ENCODE measurements around the gene LYRM4.

Gene LYRM4

DNA sequence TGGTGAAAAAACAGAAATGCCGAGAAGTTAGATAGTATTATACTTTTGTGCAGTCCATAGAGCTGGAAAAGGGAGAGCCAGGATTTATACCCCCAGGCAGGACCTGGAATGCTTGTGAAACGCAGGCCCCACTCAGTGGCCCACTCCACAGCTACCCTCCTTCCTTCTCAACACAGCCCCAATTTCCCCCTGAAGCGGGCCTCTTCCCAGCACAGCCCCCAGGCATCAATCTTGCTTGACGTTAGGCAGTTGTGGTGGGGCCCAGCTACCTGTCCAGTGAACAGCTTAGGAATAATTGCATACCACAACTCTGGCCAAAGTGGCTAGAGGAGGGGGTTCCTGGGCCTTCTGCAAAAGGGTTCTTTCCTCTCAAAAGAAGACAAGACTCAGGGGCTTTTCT lies 114.4 kb downstream of the LYRM4 start:
- DNase-seq (ENCODE audit: low spot score) = no peak

DNA sequence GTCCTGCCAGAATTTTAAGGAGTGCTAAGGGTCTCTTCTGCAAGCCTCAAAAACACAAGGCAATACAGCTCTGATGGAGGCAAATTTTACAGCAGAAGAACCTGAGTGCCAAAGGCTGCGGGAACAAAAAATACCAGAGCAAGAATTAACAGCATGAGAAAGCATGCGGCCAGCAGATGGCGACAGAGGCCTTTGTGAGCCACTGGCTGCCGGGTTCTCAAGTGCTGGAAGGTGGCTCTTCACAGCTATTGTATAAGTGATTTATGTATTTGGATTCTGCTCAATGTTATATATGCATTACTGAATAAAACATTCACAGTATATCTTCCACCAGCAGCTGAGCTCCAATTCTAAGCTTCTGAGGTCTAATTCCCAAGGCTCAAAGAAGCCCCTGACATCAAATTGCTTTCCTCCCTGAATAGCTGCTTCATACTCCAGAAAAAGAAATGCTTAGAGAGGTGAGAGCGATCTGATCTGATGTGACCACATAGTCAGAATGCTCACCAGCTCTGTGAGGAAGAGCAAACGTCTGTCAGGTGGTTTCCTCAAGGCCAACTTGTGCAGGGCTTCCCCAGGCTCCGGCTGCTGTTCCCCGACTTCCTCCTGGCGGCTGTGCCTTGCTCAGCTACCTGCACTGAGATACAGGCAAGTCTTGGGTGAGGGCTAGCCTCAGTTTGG lies 117.0 kb downstream of the LYRM4 start:
- DNase-seq (ENCODE audit: low spot score) = peak; percentile 80

- DNase-seq (ENCODE audit: low spot score) = no peak
Observed at GRCh38 chr6:5142915-5143314, 117.8 kb downstream of the LYRM4 start.

DNA sequence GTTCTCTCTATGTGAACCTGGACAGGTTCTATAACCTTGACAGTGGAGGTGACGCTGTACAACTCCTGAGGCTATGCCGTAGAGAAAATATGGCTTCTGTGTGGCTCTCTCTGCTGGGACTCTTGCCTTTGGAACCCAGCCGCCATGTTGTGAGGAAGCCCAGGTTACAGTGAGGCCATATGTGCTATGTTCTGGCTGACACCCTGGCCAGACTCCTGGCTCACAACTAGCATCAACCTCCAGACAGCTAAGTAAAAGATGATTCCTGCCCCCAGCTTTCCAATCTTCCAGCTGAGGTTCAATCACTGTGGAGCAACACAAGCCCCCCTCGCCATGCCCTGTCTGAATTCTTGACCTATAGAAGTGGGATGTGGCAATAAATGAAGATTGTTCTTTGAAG lies 118.6 kb downstream of the LYRM4 start:
- DNase-seq (ENCODE audit: low spot score) = no peak

GRCh38 chr6:5141046-5141445 lies 119.7 kb downstream of the LYRM4 start:
- no peak for DNase-seq (ENCODE audit: low spot score)

- no peak for DNase-seq (ENCODE audit: low spot score)
Observed at GRCh38 chr6:5139828-5140771, 120.7 kb downstream of the LYRM4 start.

GRCh38 chr6:5138995-5139827 lies 121.5 kb downstream of the LYRM4 start:
- no peak for DNase-seq (ENCODE audit: low spot score)

GRCh38 chr6:5136851-5137250 lies 123.9 kb downstream of the LYRM4 start:
- no peak for DNase-seq (ENCODE audit: low spot score)

DNA sequence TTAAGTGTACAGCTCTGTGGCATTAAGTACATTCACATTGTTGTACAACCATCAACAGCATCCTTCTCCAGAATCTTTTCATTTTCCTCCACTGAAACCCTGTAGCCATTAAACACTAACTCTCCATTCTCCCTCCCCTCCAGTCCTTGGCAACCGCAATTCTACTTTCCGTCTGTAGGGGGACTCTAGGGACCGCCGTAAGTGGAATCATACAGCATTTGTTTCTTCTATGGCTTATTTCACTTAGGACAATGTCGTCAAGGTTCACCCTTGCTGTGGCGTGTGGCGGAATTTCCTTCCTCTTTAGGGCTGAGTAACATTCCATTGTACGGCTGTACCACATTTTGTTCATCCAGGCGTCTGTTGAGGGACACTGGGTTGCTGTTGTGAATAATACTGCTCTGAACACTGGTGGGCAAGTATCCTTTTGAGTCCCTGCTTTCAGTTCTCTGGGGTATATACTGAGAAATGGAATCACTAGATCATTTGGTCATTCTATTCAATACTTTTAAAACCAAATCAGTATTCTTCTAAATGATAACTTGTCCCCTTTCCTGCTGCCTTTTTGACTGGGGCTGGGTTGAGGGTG lies 124.9 kb downstream of the LYRM4 start:
- peak; percentile 33 for DNase-seq (ENCODE audit: low spot score)

DNA sequence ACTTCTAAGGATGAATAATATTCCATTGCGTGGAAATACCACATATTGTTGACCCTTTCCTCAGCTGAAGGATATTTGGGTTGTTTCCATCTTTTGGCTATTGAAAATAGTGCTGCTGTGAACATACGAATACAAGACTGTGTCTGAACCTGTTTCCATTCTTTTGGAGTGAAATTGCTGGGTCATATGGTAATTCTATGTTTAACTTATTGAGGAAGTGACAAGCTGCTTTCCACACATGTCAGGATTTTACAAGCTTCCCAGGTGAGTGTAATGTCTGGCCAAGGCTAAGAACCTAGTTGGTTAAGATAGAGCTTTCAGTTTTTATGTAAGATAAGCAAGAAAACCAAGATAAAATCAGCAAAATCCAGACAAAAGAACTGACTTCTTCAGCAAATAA lies 126.8 kb downstream of the LYRM4 start:
- DNase-seq (ENCODE audit: low spot score) = no peak

DNA sequence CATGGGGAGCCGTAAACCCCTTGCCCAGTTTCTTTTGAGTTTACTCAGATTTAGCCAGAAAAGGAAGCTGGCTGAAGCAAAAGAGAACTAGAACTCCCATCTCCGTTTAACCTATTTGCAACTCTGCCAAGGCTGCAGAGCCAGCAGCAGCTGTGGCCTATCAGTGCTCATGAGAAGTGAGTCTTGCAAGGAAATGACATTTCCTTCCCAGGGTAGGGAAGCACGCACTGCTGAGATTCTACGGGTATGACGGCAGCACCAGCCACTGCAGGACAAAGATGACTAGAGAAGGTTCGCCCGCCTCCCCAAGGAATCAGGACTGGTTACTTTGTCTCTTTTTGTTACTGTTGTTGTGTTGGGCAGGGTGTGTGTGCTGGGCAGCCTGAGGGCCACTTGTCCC lies 128.0 kb downstream of the LYRM4 start:
- DNase-seq (ENCODE audit: low spot score) = peak; percentile 85

DNA sequence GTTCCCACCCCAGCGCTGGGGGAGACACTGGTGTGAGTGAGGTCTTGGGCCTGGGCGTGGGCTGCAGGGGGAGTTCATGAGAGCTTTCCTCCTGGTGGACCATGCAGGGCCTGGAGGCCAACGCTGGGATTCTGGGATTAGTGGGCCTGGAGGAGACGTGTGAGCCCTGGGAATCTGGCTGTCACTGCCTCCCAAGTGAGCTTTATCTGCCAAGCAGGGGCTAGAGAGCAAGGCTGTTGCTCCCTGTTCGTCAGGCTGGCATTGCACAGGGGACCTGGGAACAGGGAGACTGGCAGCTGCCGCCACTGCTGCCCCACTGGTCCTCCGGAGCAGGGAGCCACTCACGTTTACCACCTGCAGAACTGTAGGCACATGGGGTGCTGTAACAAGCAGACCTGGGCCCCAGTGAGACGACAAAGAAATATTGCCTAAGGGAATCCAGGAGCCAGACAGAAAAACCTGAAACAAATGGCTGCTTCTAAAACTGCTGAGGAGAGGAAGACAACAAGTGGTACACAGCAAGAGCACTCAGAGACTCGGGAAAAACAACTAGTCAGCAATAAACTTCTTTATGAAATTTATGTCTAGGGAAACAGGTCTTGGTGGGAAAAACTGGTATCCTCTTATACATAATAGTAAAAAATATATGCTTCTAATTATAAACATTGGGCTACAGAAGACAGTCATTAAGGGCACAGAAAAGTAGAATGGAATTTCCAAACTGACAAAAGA lies 130.4 kb downstream of the LYRM4 start:
- no peak for DNase-seq (ENCODE audit: low spot score)

DNA sequence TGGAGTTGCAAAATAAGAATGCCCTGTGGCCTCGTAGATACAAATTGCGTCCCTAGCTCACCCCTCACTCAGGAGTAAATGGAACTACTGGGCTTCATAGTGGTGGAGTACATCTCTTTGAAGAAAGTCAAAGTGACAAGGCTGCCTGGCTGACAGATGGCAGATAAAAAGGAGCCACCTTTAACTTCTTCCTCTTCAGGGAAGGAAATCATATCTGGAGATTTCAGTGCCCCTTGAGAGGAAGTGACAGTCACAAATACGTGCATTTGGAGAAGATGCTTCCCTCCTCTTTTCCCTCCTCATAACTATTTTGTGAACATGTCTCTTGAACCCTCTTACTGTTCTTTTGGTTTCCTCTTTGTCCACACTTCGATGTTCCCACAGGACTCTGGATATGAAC lies 132.4 kb downstream of the LYRM4 start:
- no peak for DNase-seq (ENCODE audit: low spot score)

- DNase-seq (ENCODE audit: low spot score) = no peak
Observed at GRCh38 chr6:5127106-5127687, 133.6 kb downstream of the LYRM4 start.

GRCh38 chr6:5126214-5126613 lies 134.5 kb downstream of the LYRM4 start:
- DNase-seq (ENCODE audit: low spot score) = no peak

DNA sequence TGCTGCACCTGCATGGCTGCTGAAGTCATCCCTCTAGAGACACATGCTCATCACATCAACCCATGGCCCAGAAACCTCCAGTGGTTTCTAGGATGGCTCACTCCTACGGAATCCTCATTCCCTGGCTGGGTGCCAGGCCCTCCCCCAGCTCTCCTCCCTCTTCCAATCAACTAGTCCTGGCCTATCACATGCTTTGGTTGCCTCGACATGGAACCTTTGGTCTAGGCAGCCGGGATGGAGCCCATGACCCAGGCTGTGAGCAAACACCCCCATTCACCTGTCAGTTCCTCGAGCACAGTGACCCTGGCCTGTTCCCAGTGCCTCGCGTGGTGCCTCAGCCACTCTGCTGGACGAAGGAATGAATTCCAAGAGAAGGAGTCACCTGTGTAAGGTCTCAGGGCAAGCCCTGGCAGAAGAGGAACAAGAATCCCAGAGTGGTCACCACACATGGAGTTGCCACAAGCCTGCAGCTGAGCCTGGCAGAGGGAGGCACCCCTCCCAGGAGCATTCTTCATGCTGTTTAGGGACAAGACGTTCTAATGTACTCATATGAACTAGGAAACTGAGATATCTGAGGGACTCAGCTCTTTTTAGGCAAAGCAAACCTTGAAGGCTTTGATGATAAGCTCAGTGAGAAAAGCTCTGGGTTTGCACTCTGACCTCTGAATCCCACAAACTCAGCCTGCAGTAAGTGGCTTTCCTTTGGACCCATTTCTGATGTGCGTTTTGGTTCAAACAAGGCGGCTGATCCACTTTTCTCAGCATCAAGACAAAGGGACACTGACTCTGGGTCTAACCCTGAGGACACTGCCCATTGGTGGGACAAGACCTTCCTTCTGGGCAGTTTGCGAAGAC lies 135.4 kb downstream of the LYRM4 start:
- no peak for DNase-seq (ENCODE audit: low spot score)

DNA sequence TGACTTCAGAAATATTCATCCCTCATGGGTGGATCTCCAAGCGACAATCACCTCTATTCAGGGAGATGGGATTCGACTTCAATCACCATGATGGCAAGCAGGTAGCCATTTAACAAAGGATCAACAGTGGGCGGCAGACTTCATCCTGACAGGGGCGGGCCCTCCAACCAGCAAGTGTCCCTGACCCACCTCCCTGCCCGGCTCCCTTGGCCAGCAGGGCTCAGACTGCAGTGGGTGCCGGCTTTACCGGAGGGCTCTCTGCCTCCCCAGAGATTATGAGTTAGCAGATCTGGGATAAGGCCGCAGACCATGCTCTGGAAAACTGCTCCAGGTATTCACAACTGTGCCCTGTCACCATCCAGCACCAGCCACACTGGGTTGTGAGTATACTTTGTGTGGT lies 136.2 kb downstream of the LYRM4 start:
- DNase-seq (ENCODE audit: low spot score) = no peak

DNA sequence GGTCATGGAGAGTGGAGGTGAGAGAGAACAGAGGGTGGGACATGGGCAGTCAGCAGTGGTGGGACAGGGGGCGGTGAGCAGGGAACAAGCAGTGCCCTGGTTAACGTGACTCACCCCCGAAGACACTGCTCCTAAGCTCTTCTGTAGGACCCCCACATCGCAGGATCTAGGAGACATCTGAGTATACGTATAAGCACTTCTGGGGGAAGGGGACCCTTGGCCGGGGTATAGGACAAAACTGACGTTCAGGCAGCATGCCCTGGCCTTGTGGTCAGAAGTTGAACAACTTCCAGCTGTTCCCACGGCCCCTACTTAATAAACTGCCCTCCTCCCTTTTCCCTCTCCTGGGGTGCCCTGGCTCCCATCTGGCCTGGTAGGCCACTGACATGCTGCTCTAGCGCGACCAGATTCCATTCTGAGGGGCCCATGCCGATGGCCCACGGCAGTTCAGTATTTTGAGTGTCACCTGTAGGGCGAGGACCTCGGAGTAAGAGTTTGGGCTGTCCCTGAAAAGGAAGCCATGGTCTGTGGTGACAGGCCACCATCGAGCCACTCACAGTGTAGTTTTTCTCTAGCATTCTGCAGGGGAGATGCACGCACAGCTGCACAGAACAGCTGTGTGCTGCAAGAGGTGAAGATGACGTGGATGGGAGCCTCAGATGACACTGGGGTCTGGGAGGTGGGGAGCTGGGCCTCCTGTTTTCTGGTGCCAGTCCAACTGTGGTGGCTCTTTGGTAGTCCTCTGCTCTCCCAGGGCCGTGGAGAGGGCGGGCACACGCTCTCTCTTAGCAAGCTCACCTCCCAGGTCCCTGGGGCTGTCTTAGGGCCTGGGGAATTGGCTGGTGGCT lies 137.2 kb downstream of the LYRM4 start:
- DNase-seq (ENCODE audit: low spot score) = no peak

- no peak for DNase-seq (ENCODE audit: low spot score)
Observed at GRCh38 chr6:5122504-5123112, 138.1 kb downstream of the LYRM4 start.

Data from kidney capillary endothelial cell (primary cell).